Endothelial cell of umbilical vein (primary cell): ENCODE results near the gene ZNF83. TPM values are rescaled to one million over a fixed set of nuclear protein-coding genes. Genes with fewer than 3 reads are reported as not detected.
"Not testable (repeated sequence)": the region's sequence is repeated elsewhere in the genome, so short reads cannot be mapped to it uniquely, and the experiment has no call there.

Source experiments
- BruUV-seq: library from RNA; stranded (reverse); fragments of 400-500 nt; replicated peaks from 2 replicates; lab custom pipeline; 2021; lab: Mats Ljungman, UMichigan
- CTCF ChIA-PET: fragments of 300-600, 350-600 bp; sonication (Branson Sonifier 250); formaldehyde crosslinking; loops from one replicate; lab custom pipeline; 2021; ENCODE audit warnings: antibody characterized with exemption, inconsistent platforms; lab: Charles Lee
- POLR2A ChIA-PET: fragments of 300-600, 350-600 bp; sonication (Branson Sonifier 250); formaldehyde crosslinking; loops from one replicate; lab custom pipeline; 2021; ENCODE audit warnings: antibody characterized with exemption, inconsistent platforms; lab: Charles Lee
- DNase-seq: peaks from one replicate; pipeline ENCODE4 v3.0.0-alpha.2; 2011; ENCODE audit warnings: low read depth, low spot score
- FAIRE-seq: peaks from 2 replicates; lab custom pipeline; 2011; peaks lifted over from hg19 to GRCh38; lab: Jason Lieb, UNC
- H2AFZ ChIP-seq: 2 replicates; pipeline ENCODE4 v1.6.0; 2012; ENCODE audit warnings: low read depth, low read length, control low read depth, inconsistent platforms
- H3K27ac ChIP-seq: 2 replicates; pipeline ENCODE4 v1.5.1; 2011; ENCODE audit warnings: low read depth, mild to moderate bottlenecking, control low read depth, low read length, moderate library complexity; ENCODE audit not compliant: insufficient read depth
- H3K27me3 ChIP-seq, 2 experiments: 2 replicates each; pipeline versions ENCODE4 v1.6.0 to v1.6.1; 2011; ENCODE audit warnings: low read length in 2 of 2, mixed read lengths in 1 of 2; ENCODE audit not compliant: control insufficient read depth in 2 of 2, insufficient read depth in 2 of 2
- H3K36me3 ChIP-seq, 2 experiments: 2 replicates in 1 of 2; 3 replicates in 1 of 2; pipeline ENCODE4 v1.5.1; 2011; ENCODE audit warnings: low read length in 2 of 2, mild to moderate bottlenecking in 1 of 2, moderate library complexity in 1 of 2; ENCODE audit not compliant: control insufficient read depth in 2 of 2, insufficient read depth in 2 of 2; ENCODE audit errors: extremely low read depth in 1 of 2
- H3K4me1 ChIP-seq: 3 replicates; pipeline ENCODE4 v1.5.1; 2011; ENCODE audit warnings: mild to moderate bottlenecking, low read length; ENCODE audit not compliant: control insufficient read depth, insufficient read depth; ENCODE audit errors: extremely low read depth
- H3K4me2 ChIP-seq: 2 replicates; pipeline ENCODE4 v1.6.1; 2011; ENCODE audit warnings: low read length, control low read depth, mixed read lengths; ENCODE audit not compliant: insufficient read depth
- H3K4me3 ChIP-seq, 3 experiments: fragments of 200-600 bp in 1 of 3; sonication (generic), shearing (Covaris generic) in 1 of 3; replicated peaks in 1 of 3; 2 replicates each; pipeline ENCODE4 v1.5.1; 2011 to 2016; ENCODE audit warnings: control low read depth in 3 of 3, low read length in 3 of 3, mild to moderate bottlenecking in 2 of 3, inconsistent platforms in 1 of 3, low read depth in 1 of 3, moderate library complexity in 1 of 3; ENCODE audit not compliant: insufficient read depth in 1 of 3
- H3K79me2 ChIP-seq: 2 replicates; pipeline ENCODE4 v1.6.0; 2012; ENCODE audit warnings: low read length, inconsistent platforms; ENCODE audit not compliant: control insufficient read depth, insufficient read depth
- H3K9ac ChIP-seq: replicated peaks from 2 replicates; pipeline ENCODE3; 2011; ENCODE audit warnings: low read length, control low read depth; ENCODE audit not compliant: insufficient read depth; ENCODE audit errors: extremely low read depth
- H3K9me1 ChIP-seq: replicated peaks from 3 replicates; pipeline ENCODE4 v1.6.0; 2011; ENCODE audit warnings: mild to moderate bottlenecking, low read length; ENCODE audit not compliant: control insufficient read depth, insufficient read depth; ENCODE audit errors: extremely low read depth
- H3K9me3 ChIP-seq: replicated peaks from 2 replicates; pipeline ENCODE4 v1.5.1; 2012; ENCODE audit warnings: low read length, inconsistent platforms; ENCODE audit not compliant: control insufficient read depth, insufficient read depth
- H4K20me1 ChIP-seq: replicated peaks from 2 replicates; pipeline ENCODE3; 2011; ENCODE audit warnings: mild to moderate bottlenecking, low read length; ENCODE audit not compliant: control insufficient read depth, insufficient read depth; ENCODE audit errors: extremely low read depth
- CTCF ChIP-seq, 2 donors: IDR thresholded peaks; 1 replicate in 1 of 2; 2 replicates in 1 of 2; pipeline ENCODE4 v1.5.1; 2011; ENCODE audit warnings: low read length in 2 of 2, mild to moderate bottlenecking in 2 of 2, moderate library complexity in 2 of 2, control low read depth in 1 of 2, inconsistent platforms in 1 of 2, low read depth in 1 of 2; ENCODE audit not compliant: insufficient read depth in 1 of 2; ENCODE audit errors: extremely low read depth in 1 of 2
- EZH2 ChIP-seq: IDR thresholded peaks from 2 replicates; pipeline ENCODE4 v1.6.1; 2012; ENCODE audit warnings: borderline replicate concordance, low read depth, mild to moderate bottlenecking, moderate library complexity, low read length, inconsistent platforms; ENCODE audit not compliant: severe bottlenecking
- FOS ChIP-seq: IDR thresholded peaks from 2 replicates; pipeline ENCODE4 v1.6.1; 2011; ENCODE audit warnings: mild to moderate bottlenecking, low read length, moderate library complexity, borderline replicate concordance; ENCODE audit not compliant: insufficient read depth
- GATA2 ChIP-seq: IDR thresholded peaks from 2 replicates; pipeline ENCODE4 v1.7.0; 2011; ENCODE audit warnings: low read depth, mild to moderate bottlenecking, moderate library complexity, mixed read lengths, low read length; ENCODE audit not compliant: insufficient read length, insufficient read depth
- JUN ChIP-seq: IDR thresholded peaks from 2 replicates; pipeline ENCODE4 v1.6.1; 2011; ENCODE audit warnings: borderline replicate concordance, low read depth; ENCODE audit not compliant: insufficient read length, insufficient read depth
- MAX ChIP-seq: IDR thresholded peaks from 2 replicates; pipeline ENCODE4 v1.6.1; 2011; ENCODE audit not compliant: insufficient read depth, insufficient read length
- MYC ChIP-seq: IDR thresholded peaks from one replicate; pipeline ENCODE4 v1.6.1; 2011; ENCODE audit warnings: mild to moderate bottlenecking, low read depth, low read length
- POLR2A ChIP-seq: IDR thresholded peaks from 2 replicates; pipeline ENCODE4 v1.6.1; 2012; ENCODE audit warnings: low read depth, mild to moderate bottlenecking, control low read depth, low read length
- POLR2AphosphoS5 ChIP-seq: IDR thresholded peaks from 2 replicates; pipeline ENCODE4 v1.6.1; 2012; ENCODE audit warnings: low read depth, mild to moderate bottlenecking, control low read depth, low read length, moderate library complexity; ENCODE audit not compliant: insufficient read depth
- dilution Hi-C: fragments of 300-500 bp; cut with MboI; formaldehyde crosslinking; loops from one replicate; pipeline ENCODE4 v1.15.0; 2019; ENCODE audit warnings: low sequenced_read_pairs; ENCODE audit not compliant: extremely low pct_ligation_motif_present
- intact Hi-C: fragments of 100-400 bp; cut with micrococcal nuclease; formaldehyde crosslinking; loops from one replicate; pipeline ENCODE4 v1.10.0; 2022
- polyA plus RNA-seq, 4 experiments: library from polyadenylated mRNA; depleted of rRNA in 3 of 4; stranded (reverse) in 3 of 4; unstranded in 1 of 4; fragments of >200 nt; gene quantifications; 2 replicates each; pipeline versions ENCODE4 v1.2.1 to v1.2.3, GENCODE V29; 2011 to 2012; ENCODE audit warnings: missing spikeins in 1 of 4
- total RNA-seq: library from RNA; stranded (reverse); gene quantifications from 2 replicates; pipeline ENCODE4 v1.2.3, GENCODE V29; 2021

Gene ZNF83
- total and polyA plus RNA-seq, 2 donors (not counting 3 experiments of a cell fraction or from before 2014, with no cell fraction given), result 32.3 to 41.4 TPM

- intact Hi-C loops (no loop called here), dilution Hi-C loops (no loop called here)
- POLR2A ChIA-PET, result no interaction called here
- no peak for DNase-seq
- H3K4me3 ChIP-seq, result no peak overlapping the region
- H3K36me3 ChIP-seq, result peaks cover 0 to 3% of the 10 kb centered on the region in 2 experiments
- no peaks in the 10 kb centered on the region for H3K9me3 ChIP-seq
- BruUV-seq, result no TSS peak
- no peak overlapping the region for H3K27ac ChIP-seq
- CTCF ChIA-PET, result interaction anchor here (1.1 kb wide), 1 partner anchor 43 kb away, joined by 3 read pairs; no protein-coding TSS in a partner anchor
- H3K9me1 ChIP-seq, result no peaks in the 10 kb centered on the region
- H3K4me2 ChIP-seq, result no peak overlapping the region
- H3K79me2 ChIP-seq, result peaks cover 77% of the 10 kb centered on the region
- no peak overlapping the region for H2AFZ ChIP-seq
- no peaks in the 10 kb centered on the region for H3K4me1 ChIP-seq
- no peaks in the 10 kb centered on the region for H4K20me1 ChIP-seq
- H3K9ac ChIP-seq, result no peak overlapping the region
- no peaks in the 10 kb centered on the region for H3K27me3 ChIP-seq
- no peak for FAIRE-seq
- no peak for TF ChIP-seq POLR2AphosphoS5
- no peak for TF ChIP-seq EZH2
- TF ChIP-seq FOS, result no peak
- TF ChIP-seq CTCF (IDR thresholded peaks at IDR 0.05; ENCODE audit: extremely low read depth in 1 of 2, insufficient read depth in 1 of 2, low read depth in 1 of 2, low read length in 2 of 2), result no peak
- TF ChIP-seq POLR2A, result no peak
- no peak for TF ChIP-seq MYC
- TF ChIP-seq GATA2, result no peak
- no peak for TF ChIP-seq JUN
- no peak for TF ChIP-seq MAX
Observed at GRCh38 chr19:52679598-52679997, 41.4 kb upstream of the ZNF83 start.

GRCh38 chr19:52675239-52675638, 37.1 kb upstream of the ZNF83 start:
- H3K9me3 ChIP-seq, H3K4me3 ChIP-seq, H3K27me3 ChIP-seq, H3K36me3 ChIP-seq, FAIRE-seq, H3K4me1 ChIP-seq, CTCF ChIA-PET, H4K20me1 ChIP-seq, H3K9ac ChIP-seq, H3K9me1 ChIP-seq, POLR2A ChIA-PET, dilution Hi-C loops, intact Hi-C loops, H3K27ac ChIP-seq, H3K4me2 ChIP-seq, H2AFZ ChIP-seq, BruUV-seq: not testable (repeated sequence)
- DNase-seq, result peak; percentile 5
- H3K79me2 ChIP-seq, result peaks cover 81% of the 10 kb centered on the region
